KOPT-K1 (cell line): ENCODE data around the gene RAMP1.
A peak's percentile ranks its signal among the peaks of the same experiment; 100 is the strongest.

ENCODE experiments used
- H3K27ac ChIP-seq: fragments of 200-600 bp; sonication (generic); 2 replicates; pipeline ENCODE4 v1.5.1; 2016; ENCODE audit warnings: antibody characterized with exemption, mild to moderate bottlenecking, low read depth, low read length; ENCODE audit not compliant: poor library complexity, severe bottlenecking
- H3K36me3 ChIP-seq: fragments of 200-600 bp; sonication (generic); 2 replicates; pipeline ENCODE4 v1.5.1; 2017; ENCODE audit warnings: antibody characterized with exemption, mild to moderate bottlenecking, low read length, moderate library complexity; ENCODE audit not compliant: insufficient read depth
- H3K9me3 ChIP-seq: fragments of 200-600 bp; sonication (generic); 2 replicates; pipeline ENCODE4 v1.5.1; 2017; ENCODE audit warnings: antibody characterized with exemption, low read length, mild to moderate bottlenecking; ENCODE audit not compliant: insufficient read depth, poor library complexity, severe bottlenecking

The RAMP1 gene

DNA sequence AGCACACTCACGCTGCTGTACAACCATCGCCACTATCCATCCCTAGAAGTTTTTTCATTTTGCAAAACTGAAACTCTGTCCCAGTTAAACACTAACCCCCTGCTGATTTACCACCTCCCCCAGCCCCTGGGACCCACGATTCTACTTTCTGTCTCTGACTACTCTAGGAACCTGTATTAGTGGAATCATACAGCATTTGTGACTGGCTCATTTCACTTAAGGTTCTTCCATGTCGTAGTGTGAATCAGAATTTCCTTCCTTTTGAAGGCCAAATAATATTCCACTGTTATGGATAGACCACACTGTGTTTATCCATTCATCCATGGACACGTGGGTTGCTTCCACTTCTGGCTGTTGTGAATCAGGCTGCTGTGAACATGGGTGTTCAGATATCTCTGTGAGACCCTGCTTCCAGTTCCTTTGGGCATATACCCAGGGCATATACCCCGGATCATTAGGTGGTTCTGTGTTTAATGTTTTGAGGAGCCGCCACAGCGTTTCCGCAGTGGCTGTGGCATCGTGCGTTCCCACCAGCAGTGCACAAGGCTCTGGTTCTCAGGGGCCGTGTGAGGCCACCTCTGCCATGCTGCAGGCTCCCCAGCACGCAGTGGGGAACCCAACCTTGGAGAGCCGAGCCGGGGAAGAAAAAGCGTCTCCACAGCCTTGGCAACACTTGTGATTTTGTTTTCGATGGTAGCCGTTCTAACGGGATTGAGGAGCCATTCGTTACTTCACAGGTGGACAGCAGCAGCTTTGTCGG is 10.1 kb downstream of the RAMP1 start:
- Histone ChIP-seq H3K9me3 (no peaks in the 10 kb centered on the region), H3K36me3 (no peaks in the 10 kb centered on the region), H3K27ac (no peak overlapping the region)

DNA sequence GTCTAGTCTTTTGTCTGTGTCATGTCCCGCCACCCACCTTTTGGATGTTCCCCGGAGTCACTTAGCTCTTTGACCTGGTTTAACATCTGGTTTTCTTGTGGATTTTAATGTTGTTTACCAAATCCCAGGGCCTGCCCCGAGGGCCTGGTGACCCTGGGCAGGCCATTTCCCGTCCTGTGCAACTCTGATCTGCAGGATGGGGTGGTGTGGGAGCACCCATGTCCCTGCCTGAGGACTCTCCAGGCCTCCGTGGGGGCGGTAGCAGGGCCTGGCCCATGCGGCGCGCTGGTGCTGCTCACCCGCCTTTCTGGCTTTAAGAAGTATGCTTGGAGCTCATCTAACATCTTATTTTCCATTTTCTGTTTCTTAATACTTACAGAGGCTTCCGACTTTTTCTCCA is 10.7 kb downstream of the RAMP1 start:
- Histone ChIP-seq H3K9me3 (no peaks in the 10 kb centered on the region), H3K36me3 (no peaks in the 10 kb centered on the region), H3K27ac (no peak overlapping the region)

DNA sequence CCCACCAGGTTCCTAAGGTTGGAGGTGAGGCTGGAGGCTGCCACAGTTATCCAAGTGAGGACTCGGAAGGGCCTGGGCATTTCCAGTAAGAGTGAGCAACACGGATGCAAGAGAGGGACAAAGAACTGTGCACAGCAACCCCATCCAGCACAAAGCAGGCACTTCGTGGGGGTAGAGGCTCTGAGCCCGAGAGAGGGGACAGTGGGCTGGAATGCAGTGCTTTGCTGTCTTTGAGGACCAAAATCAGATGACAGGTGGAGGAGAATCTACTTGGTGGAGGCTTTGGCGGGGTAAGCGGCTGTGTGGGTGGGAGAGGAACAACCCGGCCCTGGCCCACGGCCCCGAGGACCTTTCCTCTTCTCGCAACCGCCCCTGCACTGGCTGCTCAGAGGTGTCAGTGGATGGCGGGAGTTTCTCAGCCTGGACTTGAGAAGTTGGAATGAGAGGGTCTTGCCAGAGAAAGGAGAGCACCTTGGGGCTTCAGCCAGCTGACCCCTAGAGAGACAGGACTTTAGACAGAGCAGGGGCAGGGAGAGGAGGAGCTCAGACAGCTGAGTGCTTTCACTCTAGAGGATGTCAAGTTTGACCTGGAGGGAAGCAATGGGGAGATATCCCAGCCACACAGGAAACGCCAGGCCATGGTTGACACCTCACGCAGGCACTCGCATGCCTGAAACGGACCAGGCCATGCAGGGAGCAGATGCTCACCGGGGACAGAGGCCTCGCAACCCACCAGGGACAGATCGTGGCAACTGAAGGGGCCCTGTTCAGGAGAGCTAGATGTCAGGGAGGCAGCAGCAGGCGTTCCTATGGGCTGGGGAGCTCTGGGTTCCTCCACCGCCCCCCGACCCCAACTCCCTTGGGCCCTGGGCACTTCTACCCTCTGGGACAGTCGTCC is 11.6 kb downstream of the RAMP1 start:
- H3K36me3 ChIP-seq = no peaks in the 10 kb centered on the region
- no peaks in the 10 kb centered on the region for H3K9me3 ChIP-seq
- peak overlapping the region; percentile 24 for H3K27ac ChIP-seq

DNA sequence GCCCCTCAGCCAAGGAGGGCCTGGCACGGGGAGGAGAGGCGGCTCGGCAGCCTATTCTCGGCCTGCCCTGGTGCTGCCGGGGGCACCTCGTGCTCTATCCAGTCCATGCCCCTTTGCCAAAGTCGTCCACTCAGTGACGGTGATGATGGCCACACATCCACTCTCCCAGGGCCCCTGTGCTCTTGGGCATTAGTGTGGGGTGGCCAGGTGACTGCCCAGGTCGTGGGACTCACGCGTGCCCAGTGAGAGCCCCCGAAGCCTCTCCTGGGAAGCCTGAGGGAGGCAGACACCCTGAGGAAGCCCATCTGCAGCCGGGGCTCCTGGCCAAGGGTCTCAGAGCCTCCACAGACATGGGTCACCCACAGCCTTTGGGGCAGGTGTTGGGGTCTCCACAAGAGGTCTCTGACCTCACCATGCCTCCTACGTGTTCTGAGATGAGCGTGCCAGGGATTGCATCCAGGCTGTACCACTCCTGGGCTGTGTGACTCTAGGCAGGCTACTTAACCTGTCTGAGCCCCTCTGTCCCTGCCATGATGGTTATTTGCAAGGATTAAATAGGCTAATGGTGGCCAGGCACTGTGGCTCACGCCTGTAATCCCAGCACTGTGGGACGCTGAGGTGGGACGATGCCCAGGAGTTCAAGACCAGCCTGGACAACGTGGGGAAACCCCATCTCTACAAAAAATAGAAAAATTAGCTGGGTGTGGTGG is 12.9 kb downstream of the RAMP1 start:
- Histone ChIP-seq H3K27ac (no peak overlapping the region), H3K9me3 (no peaks in the 10 kb centered on the region), H3K36me3 (no peaks in the 10 kb centered on the region)

DNA sequence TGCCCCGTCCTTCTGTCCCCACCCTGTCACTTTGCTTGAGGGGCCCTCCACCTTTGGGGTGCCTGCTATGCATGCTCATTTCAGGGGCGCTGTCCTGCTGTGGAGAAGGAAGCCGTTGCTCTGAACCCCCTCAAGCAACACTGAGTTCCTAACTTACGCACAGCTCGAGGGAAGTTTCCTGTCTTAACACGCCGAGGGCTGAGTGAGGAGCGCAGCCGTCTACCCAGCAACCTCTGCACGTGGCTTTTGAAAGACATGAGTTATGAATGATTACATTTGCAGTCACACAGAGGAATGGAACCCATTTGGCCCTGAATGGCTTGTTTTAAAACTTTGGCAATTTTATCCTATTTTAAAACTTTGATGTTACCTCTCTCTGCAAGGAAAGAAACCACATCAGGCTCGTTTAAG is 14.0 kb downstream of the RAMP1 start:
- no peaks in the 10 kb centered on the region for H3K36me3 ChIP-seq
- peak overlapping the region; percentile 61 for H3K27ac ChIP-seq
- no peaks in the 10 kb centered on the region for H3K9me3 ChIP-seq

DNA sequence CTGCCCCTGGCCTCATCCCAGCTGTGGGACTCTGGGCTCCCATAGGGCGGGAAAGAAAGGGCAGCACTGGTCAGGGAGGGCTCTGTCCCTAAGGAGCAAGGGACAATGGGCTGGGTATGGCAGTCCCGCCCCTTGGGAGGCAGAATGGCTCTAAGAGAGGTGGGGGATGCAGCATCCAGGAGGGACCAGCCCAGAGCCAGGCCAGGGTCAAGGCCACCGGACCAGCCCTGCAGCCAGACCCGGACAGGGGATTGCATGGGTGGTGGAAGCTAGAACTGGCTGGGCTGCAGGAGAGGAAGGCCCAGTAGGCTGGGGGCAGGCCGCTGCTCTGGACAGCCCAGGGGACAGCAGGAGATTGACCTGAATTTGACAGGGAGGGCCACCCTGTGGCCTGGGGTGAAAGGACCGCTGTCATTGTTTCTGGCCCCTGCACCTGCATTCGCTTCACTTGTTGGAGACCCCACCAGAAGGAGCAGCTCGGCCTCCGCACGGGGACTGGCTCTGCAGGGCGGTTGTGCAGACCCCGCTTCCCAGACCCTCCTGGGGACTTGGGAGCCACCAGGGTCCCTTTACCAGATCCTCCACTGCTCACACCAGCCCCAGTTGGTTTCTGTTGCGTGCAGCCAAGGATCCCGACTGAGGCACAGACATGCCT is 14.6 kb downstream of the RAMP1 start:
- no peaks in the 10 kb centered on the region for H3K36me3 ChIP-seq
- no peaks in the 10 kb centered on the region for H3K9me3 ChIP-seq
- peak overlapping the region; percentile 61 for H3K27ac ChIP-seq

DNA sequence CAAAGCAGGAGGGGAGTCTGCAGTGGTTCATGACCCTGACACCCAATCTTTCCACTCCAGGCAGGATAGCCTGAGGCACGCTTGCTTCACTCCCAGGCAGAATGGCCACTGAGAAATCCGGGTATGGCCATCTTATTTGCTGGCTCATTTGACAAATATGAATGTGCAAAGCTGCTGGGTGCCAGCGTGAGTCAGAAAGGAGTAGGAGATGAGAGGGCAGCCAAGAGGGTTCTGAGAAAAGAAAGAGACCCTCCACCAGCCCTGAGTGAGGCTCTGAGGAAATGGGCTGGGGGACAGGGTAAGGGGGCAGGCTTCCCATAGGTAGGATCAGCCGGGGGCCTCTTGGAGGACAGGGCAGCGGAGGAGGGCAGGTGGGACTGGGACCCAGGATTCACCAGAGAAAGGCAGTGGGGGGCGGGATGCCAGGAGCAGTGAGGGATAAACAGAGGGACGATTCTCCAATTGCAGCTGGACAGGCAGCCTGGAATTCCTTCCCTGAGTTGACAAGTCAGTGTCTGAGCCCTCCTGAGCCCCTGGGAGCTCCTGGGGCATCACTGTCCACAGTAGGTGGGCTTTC is 15.2 kb downstream of the RAMP1 start:
- Histone ChIP-seq H3K9me3 (no peaks in the 10 kb centered on the region), H3K36me3 (no peaks in the 10 kb centered on the region), H3K27ac (no peak overlapping the region)

DNA sequence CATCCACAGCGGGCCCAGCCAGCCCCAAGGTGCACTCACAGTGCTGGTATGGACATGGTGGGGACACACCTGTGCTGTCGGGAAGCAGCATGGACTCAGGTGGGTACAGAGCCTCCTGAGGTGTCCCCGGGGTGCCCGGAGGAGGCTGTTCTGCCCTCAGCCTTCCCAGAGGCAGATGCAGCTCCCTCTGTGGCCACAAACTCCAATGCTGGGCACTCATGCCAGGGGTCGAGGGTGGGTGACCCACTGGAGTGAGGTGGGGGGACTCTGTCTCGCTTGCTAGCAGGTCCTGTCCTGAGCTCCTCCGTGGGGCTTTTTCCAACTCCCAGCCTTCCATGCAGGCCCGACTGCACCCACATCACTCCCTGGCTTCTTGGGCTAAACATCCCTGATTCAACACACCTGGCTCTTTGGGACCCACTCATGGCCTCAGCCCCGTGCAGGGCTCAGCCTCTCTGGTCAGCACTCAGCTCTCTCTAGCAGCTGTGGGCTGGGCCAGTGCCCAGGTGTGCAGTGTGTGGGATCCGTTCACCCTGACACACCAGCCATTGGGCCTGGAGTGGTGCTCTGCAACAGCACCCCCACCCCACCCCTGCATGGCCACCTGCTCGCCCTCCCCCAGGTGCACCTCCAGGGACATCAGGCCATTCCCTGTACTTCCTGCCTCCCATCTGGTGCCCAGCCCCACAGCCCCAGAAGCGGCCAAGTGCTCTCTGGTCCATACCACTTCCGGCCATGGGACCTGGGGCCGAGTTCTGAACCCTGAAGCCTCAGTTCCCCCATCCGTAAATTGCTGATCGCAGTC is 16.0 kb downstream of the RAMP1 start:
- Histone ChIP-seq H3K36me3 (no peaks in the 10 kb centered on the region), H3K27ac (no peak overlapping the region)

DNA sequence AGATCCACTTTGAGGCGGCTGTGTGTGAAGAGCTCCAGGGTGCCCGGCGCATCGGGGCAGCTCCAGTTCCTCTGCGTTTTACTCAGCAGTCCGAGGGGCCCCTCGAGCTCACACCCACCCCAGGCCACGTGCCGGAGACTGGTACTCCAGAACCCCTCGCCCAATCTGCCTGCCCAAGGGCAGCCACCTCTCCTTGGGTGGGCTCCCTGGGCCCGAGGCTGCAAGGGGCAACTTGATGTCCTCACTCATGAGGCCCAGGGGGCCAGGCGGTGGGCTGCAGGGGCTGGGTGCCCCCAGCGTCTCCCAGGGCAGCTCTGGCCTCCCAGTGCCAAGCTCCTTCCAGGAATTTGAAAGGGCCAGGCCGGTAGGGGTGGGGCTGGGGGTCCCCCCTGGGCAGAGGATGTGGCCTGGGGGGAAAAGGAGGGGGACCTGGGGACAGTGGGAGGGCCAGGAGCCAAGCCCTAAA is 16.7 kb downstream of the RAMP1 start:
- Histone ChIP-seq H3K9me3 (no peaks in the 10 kb centered on the region), H3K36me3 (no peaks in the 10 kb centered on the region), H3K27ac (no peak overlapping the region)

More for the DNA sequence above, 16.0 kb downstream of the RAMP1 start:
- no peaks in the 10 kb centered on the region for H3K9me3 ChIP-seq

DNA sequence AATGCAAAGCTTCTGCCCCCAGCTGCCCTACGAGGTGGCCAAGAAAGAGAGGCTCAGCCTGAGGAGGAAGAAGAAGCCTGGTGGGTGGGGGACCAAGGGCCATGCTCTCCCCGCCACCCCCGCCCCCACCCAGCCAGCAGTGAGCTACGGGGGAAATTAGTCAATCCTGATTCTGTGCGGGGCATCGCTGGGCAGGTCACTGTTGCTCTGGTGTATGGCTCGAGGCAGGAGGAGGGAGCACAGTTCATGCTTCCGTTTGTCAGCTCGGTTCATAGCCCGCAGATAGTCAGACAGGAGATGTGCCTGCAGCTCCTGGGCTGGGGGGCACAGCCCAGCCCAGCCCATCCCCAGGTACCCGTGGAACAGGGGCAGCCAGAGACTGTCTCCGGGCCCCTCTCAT is 17.1 kb downstream of the RAMP1 start:
- Histone ChIP-seq H3K36me3 (no peaks in the 10 kb centered on the region), H3K27ac (no peak overlapping the region), H3K9me3 (no peaks in the 10 kb centered on the region)

DNA sequence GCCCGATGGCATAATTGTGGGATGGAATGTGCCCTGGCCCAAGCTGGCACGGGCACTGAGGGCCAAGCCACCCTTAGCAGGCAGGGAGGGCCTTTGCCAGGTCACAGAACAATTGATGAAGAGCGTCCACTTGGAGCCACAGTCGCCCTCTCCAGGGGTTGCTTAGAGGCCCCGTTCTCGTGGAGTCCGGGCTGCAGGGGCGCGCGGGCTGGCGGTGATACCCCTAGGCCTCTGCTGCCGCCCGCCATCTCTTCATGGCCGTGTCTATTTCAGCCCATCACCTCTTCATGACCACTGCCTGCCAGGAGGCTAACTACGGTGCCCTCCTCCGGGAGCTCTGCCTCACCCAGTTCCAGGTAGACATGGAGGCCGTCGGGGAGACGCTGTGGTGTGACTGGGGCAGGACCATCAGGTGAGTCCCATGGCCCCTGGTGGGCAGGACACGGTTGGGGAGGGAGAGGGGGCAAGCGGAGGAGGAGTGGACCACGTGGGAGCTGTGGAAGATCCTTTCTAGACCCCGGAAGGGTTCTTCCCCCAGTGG is 17.6 kb downstream of the RAMP1 start:
- Histone ChIP-seq H3K27ac (no peak overlapping the region), H3K36me3 (no peaks in the 10 kb centered on the region), H3K9me3 (no peaks in the 10 kb centered on the region)

DNA sequence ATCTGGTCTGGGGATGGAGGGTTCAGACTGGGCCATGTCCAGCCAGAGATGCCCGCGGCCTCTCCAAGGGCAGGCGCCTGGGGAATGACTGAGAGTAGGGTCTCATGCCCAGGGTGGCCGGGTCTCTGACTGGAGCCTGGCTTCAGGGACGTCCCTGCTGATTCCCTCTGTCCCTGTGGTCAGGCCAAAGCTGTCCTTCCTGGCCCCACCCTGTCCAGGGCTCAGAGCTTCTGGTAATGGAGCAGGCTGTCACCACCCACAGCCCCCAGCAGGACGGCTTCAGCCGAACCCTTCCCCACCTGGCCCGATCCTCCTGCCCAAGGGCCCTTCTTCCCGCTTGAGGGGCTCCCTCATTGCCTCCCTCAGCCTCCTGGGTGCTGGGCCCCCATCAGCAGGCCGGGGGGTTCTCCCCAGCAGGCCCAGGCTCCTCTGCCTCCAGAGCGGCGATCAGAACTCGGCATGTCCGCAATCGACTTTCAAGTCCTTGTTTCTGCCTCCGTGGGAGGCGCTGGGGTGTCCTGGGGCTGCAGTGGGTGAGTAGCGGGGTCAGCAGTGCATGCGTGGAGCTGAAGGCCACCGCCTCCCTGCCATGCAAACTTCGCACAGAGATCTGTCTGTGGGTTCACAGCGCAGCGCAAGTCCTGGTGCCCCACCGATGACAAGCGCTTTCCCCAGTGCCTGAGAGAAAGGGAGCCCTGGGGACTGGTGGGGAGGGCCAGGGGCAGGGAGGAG is 18.3 kb downstream of the RAMP1 start:
- H3K36me3 ChIP-seq = no peaks in the 10 kb centered on the region
- no peak overlapping the region for H3K27ac ChIP-seq
- no peaks in the 10 kb centered on the region for H3K9me3 ChIP-seq
